MCF 10A (cell line): Measurements from ENCODE around the gene SLC26A8. TPM values are rescaled to one million over a fixed set of nuclear protein-coding genes. Genes with fewer than 3 reads are reported as not detected.

Source experiments
- BruUV-seq: library from RNA; stranded (reverse); fragments of 400-500 nt; replicated peaks from 2 replicates; lab custom pipeline; 2021; lab: Mats Ljungman, UMichigan
- CTCF ChIA-PET: fragments of 300-600 bp; sonication (Branson Sonifier 250); formaldehyde crosslinking; extraction: SDS; loops from one replicate; lab custom pipeline; 2021; ENCODE audit warnings: antibody characterized with exemption, inconsistent platforms; lab: Yijun Ruan, JAX
- POLR2A ChIA-PET: fragments of 300-600, 350-650 bp; sonication (Branson Sonifier 250); formaldehyde crosslinking; extraction: SDS; loops from one replicate; lab custom pipeline; 2020; ENCODE audit warnings: antibody characterized with exemption, inconsistent platforms; lab: Yijun Ruan, JAX
- DNase-seq: peaks from one replicate; pipeline ENCODE4 v3.0.0-alpha.2; 2018; ENCODE audit not compliant: unreplicated experiment
- H3K27ac Mint-ChIP-seq: one replicate; pipeline ENCODE4 v1.8.0; 2022; ENCODE audit warnings: mild to moderate bottlenecking, low read depth, mixed read lengths; ENCODE audit not compliant: unreplicated experiment
- H3K27me3 Mint-ChIP-seq: one replicate; pipeline ENCODE4 v1.8.0; 2022; ENCODE audit warnings: mixed read lengths; ENCODE audit not compliant: insufficient read depth, unreplicated experiment
- H3K36me3 Mint-ChIP-seq: one replicate; pipeline ENCODE4 v1.8.0; 2022; ENCODE audit warnings: mild to moderate bottlenecking, moderate library complexity, mixed read lengths; ENCODE audit not compliant: insufficient read depth, unreplicated experiment
- H3K4me1 Mint-ChIP-seq: one replicate; pipeline ENCODE4 v1.8.0; 2022; ENCODE audit warnings: mixed read lengths; ENCODE audit not compliant: insufficient read depth, unreplicated experiment
- H3K4me3 Mint-ChIP-seq: one replicate; pipeline ENCODE4 v1.8.0; 2022; ENCODE audit warnings: mild to moderate bottlenecking, moderate library complexity, mixed read lengths; ENCODE audit not compliant: unreplicated experiment
- H3K9me3 Mint-ChIP-seq: one replicate; pipeline ENCODE4 v1.8.0; 2022; ENCODE audit warnings: mixed read lengths; ENCODE audit not compliant: unreplicated experiment
- CTCF ChIP-seq: fragments of 200-600 bp; IDR thresholded peaks from one replicate; pipeline ENCODE4 v1.8.0; 2022; ENCODE audit warnings: antibody characterized with exemption, mild to moderate bottlenecking; ENCODE audit not compliant: unreplicated experiment
- intact Hi-C: fragments of 100-400 bp; cut with micrococcal nuclease; formaldehyde crosslinking; loops from 2 replicates; pipeline ENCODE4 v1.14.1; 2022
- total RNA-seq: library from RNA; stranded (reverse); gene quantifications from 2 replicates; pipeline ENCODE4 v1.2.3, GENCODE V29; 2022

Gene SLC26A8
- total RNA-seq, 1 experiment from 2014 or later: not detected

- CTCF ChIA-PET: no interaction called here
- H3K4me1 Mint-ChIP-seq: peaks cover 20% of the 10 kb centered on the region
These were observed 128.2 kb downstream of the SLC26A8 start for GRCh38 chr6:35896228-35896627.

GRCh38 chr6:35895560-35895959 lies 128.9 kb downstream of the SLC26A8 start:
- Mint-ChIP-seq H3K27me3 (no peaks in the 10 kb centered on the region), H3K36me3 (peaks cover 30% of the 10 kb centered on the region), H3K4me3 (no peak overlapping the region), H3K4me1 (peaks cover 19% of the 10 kb centered on the region), H3K9me3 (peaks cover 6% of the 10 kb centered on the region), H3K27ac (peak overlapping the region; percentile 31)
- POLR2A ChIA-PET: no interaction called here
- no TSS peak for BruUV-seq
- CTCF ChIA-PET: no interaction called here
- intact Hi-C loops: no loop called here
- DNase-seq: no peak
- TF ChIP-seq CTCF: no peak

More at GRCh38 chr6:35896228-35896627, 128.2 kb downstream of the SLC26A8 start:
- intact Hi-C loops: no loop called here
- Mint-ChIP-seq H3K27ac (peak overlapping the region; percentile 31), H3K4me3 (no peak overlapping the region), H3K36me3 (peaks cover 30% of the 10 kb centered on the region), H3K9me3 (peaks cover 6% of the 10 kb centered on the region), H3K27me3 (no peaks in the 10 kb centered on the region)
- POLR2A ChIA-PET: no interaction called here
- DNase-seq: no peak
- no TSS peak for BruUV-seq
- no peak for TF ChIP-seq CTCF

GRCh38 chr6:35894776-35895175 lies 129.7 kb downstream of the SLC26A8 start:
- Mint-ChIP-seq H3K27me3 (no peaks in the 10 kb centered on the region), H3K36me3 (peaks cover 30% of the 10 kb centered on the region), H3K9me3 (peaks cover 6% of the 10 kb centered on the region), H3K4me3 (no peak overlapping the region), H3K27ac (peak overlapping the region; percentile 50), H3K4me1 (peaks cover 16% of the 10 kb centered on the region)
- CTCF ChIA-PET: no interaction called here
- DNase-seq: no peak
- POLR2A ChIA-PET: interaction anchor here (0.6 to 0.9 kb wide), 2 partner anchors 9 to 52 kb away, joined by 3 to 5 read pairs; no protein-coding TSS in a partner anchor
- TF ChIP-seq CTCF: no peak
- BruUV-seq: no TSS peak
- intact Hi-C loops: no loop called here

Other genes with a start within 250 kb of the SLC26A8 start
- not detected in 2 replicates for gene CLPSL2, start 248.0 kb downstream of the SLC26A8 start, total RNA-seq
- gene CLPSL1, start 243.6 kb downstream of the SLC26A8 start, total RNA-seq: not detected in 2 replicates
- gene CLPS, start 227.3 kb downstream of the SLC26A8 start, total RNA-seq: not detected in 2 replicates
- gene LHFPL5, start 219.3 kb downstream of the SLC26A8 start, total RNA-seq: not detected in 2 replicates
- gene SRPK1, start 103.5 kb downstream of the SLC26A8 start, total RNA-seq: 80.7 and 83.9 TPM in 2 replicates
- gene MAPK14, start 3.2 kb upstream of the SLC26A8 start, total RNA-seq: 42.9 and 46.2 TPM in 2 replicates
- gene MAPK13, start 105.9 kb upstream of the SLC26A8 start, total RNA-seq: 5.5 and 6.8 TPM in 2 replicates
- 19.4 and 21.1 TPM in 2 replicates for gene BRPF3, start 172.1 kb upstream of the SLC26A8 start, total RNA-seq
- gene PNPLA1, start 245.4 kb upstream of the SLC26A8 start, total RNA-seq: 0.27 TPM in 1 of 2 replicates, not detected in the other